Activated CD8-positive, alpha-beta memory T cell treated with anti-CD3 and anti-CD28 coated beads for 48 hours (primary cell): ENCODE measurements around the gene FAM83E.
"Not testable (repeated sequence)": the region's sequence is repeated elsewhere in the genome, so short reads cannot be mapped to it uniquely, and the experiment has no call there.

ENCODE experiments used
- DNase-seq, 3 experiments: peaks; one replicate each; pipeline ENCODE4 v3.0.0-alpha.2; 2020; ENCODE audit warnings: low read depth in 2 of 3, low spot score in 2 of 3

Gene FAM83E

GRCh38 chr19:48578891-48579290 lies 36.0 kb downstream of the FAM83E start:
- DNase-seq: no peak

- DNase-seq: not testable (repeated sequence)
These were observed 37.0 kb downstream of the FAM83E start for GRCh38 chr19:48577908-48578307.

DNA sequence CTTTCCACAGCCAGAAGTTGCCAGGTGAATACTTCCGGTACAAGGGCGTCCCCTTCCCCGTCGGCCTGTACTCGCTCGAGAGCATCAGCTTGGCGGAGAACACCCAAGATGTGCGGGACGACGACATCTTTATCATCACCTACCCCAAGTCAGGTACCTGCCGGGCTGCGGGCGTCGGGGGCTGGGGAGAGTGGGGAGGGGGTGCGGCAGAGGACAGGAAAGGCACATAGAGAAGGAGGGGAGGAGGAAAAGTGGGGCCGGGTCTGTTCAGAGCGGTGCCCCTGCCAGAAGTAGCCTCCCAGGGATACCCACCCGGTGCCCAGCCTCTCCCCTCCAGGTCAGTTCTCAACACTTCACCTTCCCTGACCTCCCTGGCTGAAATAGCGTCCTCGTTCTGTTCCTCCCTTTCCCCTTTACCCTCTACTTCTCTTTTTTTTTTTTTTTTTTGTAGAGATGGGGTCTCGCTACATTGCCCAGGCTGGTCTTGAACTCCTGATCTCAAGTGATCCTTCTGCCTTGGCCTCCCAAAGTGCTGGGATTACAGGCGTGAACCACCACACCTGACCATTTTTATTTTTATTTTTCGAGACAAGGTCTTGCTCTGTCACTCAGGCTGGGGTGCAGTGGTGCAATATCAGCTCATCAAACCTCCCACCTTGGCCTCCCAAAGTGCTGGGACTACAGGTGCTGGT lies 38.8 kb downstream of the FAM83E start:
- no peak for DNase-seq

DNA sequence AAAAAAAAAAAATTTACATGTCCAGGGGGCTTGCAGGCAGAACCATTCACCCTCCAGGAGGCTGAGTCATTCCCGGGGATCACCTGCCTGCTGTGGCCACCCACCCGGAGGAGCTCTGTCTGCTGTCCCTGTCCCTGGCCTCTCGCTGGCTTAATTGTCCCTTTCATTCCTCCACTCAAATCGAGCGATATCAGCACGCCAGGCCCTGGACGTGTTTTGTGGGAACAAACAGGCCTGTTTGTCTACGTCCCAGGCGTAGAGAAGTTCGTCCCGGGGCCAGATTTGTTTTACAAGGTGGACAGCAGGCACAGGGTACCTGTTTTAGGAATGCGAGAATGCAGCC lies 41.7 kb downstream of the FAM83E start:
- DNase-seq: no peak

GRCh38 chr19:48571378-48572162 lies 43.3 kb downstream of the FAM83E start:
- no peak for DNase-seq

DNA sequence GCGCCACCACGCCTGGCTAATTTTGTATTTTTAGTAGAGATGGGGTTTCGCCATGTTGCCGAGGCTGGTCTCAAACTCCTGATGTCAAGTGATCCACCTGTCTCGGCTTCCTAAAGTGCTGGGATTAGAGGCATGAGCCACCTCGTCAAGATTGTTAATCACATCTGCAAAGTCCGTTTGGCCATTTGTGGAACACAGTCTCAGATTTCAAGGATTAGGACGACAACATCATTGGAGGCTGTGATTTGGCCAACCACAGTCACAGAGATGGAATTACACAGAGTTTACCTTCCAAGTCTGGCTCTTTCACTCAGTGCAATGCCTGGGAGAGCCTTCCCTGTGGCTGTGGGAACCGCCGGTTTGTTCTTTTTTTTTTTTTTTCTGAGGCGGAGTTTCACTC lies 45.1 kb downstream of the FAM83E start:
- DNase-seq: no peak

- no peak for DNase-seq
These were observed 46.5 kb downstream of the FAM83E start for GRCh38 chr19:48568345-48568886.

DNA sequence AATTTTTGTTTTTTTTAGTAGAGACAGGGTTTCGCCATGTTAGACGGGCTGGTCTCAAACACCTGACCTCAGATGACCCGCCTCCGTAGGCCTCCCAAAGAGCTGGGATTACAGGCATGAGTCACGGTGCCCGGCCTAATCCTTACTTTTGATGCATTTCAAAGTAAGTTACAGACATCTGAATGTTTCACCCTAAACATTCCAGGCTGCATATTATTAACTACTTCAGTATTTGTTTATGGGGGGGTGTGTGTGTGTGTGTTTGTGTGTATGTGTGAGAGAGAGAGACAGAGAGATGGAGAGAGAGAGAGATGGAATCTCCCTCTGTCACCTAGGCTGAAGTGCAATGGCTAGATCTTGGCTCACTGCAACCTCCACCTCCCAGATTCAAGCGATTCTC lies 49.8 kb downstream of the FAM83E start:
- no peak for DNase-seq
